ENCODE results near the gene HMG20B.

The HMG20B gene

DNA sequence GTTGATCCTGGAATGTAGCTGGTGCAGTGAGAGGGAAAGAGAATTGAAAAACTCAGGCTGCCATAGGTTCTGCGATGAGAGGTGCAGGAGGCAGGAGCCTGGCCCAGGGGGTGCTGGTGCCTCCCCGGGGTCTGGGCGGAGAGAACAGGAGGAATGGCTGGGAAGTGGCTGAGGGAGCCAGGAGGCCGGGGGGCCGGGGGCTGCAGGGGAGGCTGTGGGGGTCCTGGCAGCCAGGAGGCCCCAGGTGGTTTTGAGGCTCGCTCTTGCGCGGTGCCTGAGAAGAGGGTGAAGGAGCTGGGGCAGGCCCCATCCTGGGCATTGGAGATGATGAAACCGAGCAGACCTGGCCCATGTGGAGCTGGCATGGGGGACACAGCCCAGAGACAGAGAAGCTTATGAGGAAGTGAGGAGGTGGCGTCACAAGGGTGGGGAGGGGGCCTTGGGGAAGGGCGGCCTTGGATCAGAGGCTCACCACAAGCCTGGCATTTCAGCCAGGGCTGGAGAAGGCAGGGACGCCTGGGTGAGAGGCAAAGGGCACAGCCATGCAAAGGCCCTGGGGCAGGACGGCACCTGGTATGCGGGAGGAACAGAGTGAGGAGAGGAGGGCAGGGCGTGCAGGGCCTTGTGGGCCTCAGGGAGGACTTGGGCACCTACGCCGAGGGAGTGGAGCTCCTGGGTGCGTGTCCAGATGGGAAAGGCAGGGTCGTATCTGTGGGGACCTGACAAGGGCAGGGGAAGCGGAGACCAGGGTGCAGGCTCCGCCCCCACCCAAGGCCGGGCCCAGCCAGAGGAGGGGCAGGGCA is 35.1 kb upstream of the HMG20B start:
- DNase-seq = no peak

- no peak for DNase-seq
Measured at GRCh38 chr19:3538258-3538929, 34.4 kb upstream of the HMG20B start.

- DNase-seq = no peak
Measured at GRCh38 chr19:3538965-3539755, 33.6 kb upstream of the HMG20B start, which contains the start of gene TEKTIP1. TSS of gene TEKTIP1 (plus strand) at chr19:3539174. CDS start at chr19:3539178, 4 bp downstream.

DNA sequence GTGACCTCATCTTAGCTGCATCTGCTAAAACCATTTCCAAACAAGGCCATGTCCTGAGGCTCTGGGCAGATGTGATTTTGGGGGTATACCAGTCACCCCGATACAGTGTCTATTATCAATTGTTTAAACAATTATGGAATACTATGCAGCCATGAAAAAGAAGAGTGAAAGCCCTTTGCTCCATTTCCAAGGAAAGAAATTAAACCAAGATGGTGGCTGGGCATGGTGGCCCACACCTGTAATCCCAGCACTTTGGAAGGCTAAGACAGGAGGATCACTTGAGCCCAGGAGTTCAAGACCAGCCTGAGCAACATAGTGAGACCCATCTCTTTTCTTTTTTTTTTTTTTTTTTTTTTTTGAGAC is 33.0 kb upstream of the HMG20B start:
- no peak for DNase-seq

GRCh38 chr19:3543150-3544057 is 29.3 kb upstream of the HMG20B start:
- no peak for DNase-seq

DNA sequence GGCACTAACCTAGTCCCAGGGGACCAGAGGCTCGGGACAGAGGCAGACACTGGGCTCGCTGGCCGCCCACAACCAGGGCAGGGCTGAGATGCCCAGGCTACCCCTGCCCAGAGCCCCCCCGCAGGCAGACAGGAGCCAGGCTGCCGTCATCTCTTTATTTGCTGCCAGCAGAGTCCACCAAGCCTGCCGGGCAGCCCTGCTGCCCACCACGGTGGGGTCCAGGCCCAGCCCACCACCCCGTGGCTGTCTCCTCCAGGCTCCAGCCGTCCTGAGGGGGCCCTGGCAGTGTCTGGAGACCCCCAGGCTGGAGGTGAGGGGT is 28.7 kb upstream of the HMG20B start:
- no peak for DNase-seq

- DNase-seq = peak; percentile 80
Measured at GRCh38 chr19:3544742-3545668, 27.7 kb upstream of the HMG20B start.

- DNase-seq = no peak
Measured at GRCh38 chr19:3545669-3546034, 27.1 kb upstream of the HMG20B start.

DNA sequence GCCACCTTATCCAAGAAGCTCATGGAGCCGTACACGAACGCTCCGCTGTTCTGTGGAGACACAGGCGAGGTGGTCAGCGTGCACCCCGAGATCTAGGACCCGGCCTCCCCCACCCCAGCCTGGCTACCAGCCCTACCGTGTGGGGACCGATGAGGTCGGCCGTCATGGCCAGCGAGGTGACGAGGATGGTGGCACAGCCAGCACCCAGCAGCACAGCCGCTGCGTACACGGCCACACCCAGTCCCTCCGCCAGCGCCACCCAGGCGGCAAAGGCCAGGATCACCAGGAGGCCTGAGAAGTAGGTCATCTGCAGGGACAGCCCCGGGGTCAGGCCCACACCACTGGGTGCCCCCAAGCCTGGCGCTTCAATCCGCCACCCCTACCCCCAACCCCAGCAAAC is 26.6 kb upstream of the HMG20B start:
- DNase-seq = no peak

DNA sequence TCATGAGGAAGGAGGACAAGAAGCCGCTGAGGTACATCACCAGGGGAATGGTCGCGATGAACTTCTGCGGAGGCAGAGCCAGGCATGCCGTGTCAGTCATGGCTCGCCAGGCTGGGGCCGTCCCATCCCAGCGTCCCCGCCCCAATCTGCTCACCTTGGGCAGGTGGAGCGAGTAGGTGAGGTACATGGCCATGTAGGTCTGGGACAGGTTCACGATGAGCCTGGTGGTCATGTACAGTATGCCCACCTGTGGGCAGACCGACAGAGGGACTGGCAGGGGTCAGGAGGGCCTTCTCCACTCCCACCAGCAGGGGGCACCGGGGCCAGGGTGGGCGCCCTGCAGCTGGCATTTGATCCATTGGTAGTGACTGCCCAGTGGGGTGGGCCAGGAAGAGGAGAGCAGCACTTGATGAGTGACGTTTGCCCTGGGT is 25.4 kb upstream of the HMG20B start:
- DNase-seq = no peak

- no peak for DNase-seq
Measured at GRCh38 chr19:3547767-3548282, 24.9 kb upstream of the HMG20B start.

- DNase-seq = peak; percentile 76
Measured at GRCh38 chr19:3548606-3549005, 24.1 kb upstream of the HMG20B start.

DNA sequence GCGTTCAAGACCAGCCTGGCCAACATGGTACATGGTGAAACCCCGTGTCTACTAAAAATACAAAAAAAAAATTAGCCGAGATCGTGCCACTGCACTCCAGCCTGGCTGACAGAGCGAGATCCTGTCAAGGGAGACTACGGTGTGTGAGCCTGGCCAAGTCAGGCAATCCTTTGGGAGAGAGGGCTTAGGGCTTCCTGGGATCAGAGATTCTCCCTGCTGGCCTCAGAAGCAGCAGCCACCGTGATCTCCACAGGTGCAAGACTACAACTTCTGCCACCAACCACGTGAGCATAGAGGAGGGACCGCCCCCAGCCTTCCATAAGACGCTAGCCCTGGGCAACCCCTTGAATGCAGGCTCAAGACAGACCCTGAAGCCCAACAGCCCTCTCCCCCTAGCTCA is 22.9 kb upstream of the HMG20B start:
- no peak for DNase-seq

GRCh38 chr19:3550947-3551791 is 21.6 kb upstream of the HMG20B start:
- no peak for DNase-seq

DNA sequence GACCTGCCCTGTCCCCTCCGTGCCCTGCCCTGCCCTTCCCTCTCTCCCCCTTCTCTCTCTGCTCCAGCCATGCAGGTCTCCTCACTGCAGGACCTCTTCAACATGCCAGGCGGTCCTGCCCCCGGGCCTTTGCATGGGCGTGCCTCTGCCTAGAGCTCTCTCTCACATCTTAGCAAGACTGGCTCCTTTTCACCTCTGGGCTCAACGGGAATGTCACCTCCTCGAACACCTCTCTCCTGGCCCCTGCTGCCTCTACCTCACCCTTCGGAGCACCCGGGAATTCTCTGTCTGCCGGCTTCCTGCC is 21.0 kb upstream of the HMG20B start:
- DNase-seq = no peak

DNA sequence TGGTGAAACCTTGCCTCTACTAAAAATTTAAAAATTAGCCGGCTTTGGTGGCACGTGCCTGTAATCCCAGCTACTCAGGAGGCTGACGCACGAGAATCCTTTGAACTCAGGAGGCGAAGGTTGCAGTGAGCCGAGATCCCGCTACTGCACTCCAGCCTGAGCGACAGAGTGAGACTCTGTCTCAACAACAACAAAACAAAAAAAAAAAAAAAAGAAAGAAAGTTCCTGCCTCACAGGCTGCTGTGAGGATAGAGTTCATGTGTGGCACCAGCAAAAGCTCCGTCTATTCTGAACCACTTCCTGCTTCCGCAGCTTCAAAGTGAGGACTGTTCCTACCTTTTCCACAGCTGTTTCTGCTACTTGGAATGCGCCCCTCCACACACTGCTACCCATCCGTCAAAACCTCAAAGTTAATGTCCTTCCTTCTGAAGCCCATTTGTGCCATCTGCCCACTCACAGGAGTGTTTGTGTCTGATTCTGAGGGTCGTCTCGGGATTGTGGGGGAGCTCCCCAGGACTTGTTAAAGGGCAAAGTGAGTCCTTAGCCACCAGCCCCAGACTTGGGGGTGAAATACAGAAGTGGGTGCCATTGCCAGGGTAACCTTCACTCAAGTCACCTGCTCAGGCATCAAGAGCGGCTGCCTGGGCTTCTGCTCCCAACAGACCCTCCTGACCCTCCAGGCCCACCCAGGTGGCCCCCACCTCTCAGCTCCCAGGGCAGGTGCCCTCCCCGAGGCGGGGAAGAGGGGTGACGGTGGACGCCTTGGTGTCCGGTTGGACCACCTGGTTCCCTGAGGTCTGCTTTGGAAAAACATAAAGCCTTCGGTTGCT is 18.3 kb upstream of the HMG20B start:
- DNase-seq = peak; percentile 51

DNA sequence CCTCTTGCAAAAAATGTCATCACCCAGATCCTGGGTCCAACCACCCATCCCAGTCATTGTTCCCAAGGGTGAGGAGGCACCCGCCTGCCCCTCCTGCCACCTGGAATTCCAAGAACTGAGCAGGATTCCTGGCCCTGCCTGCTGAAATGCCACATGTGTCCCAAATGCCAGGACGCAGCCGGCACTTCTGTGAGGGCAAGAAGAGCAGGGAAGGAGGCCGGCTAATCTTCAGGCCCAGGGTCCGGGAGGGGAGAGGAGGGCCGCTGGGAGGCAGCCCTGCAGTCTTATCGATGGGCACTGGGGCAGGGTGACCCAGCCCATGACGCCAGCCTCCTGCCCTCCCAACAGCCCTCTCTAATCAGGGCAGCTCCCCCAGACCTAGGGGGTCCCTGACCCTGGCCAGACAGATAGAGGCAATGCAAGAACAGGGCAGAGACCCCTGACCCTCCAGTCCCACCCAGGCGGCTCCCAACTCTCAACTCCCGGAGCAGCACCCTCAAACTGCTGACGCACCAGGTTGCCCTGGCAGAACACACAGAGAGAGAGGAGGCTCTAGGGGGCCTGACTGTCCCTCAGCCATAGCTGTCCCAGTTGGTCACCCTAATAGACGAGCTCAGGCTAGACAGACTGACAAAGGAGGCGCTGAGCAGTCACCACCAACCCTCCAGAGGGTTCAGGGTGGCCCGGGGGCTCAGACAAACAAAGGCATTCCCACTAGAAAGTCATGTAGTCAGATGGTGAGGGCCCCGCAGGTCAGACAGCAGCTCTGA is 16.9 kb upstream of the HMG20B start:
- DNase-seq = no peak

- no peak for DNase-seq
Measured at GRCh38 chr19:3556423-3556977, 16.2 kb upstream of the HMG20B start.

Data from suppressor macrophage treated with lipopolysaccharide for 4 hours (primary cell).